Mesenchymal stem cell (in vitro differentiated cells and primary cell): ENCODE results near the gene MTRFR.

Experiments used
- DNase-seq: peaks from one replicate; pipeline ENCODE4 v3.0.0-alpha.2; 2013
- H2AFZ ChIP-seq: one replicate; pipeline ENCODE4 v1.6.1; 2013; ENCODE audit warnings: low read depth, mild to moderate bottlenecking, control low read depth, inconsistent platforms, low read length, moderate library complexity
- H2AK5ac ChIP-seq: 2 replicates; pipeline ENCODE4 v1.6.1; 2013; ENCODE audit warnings: low read length, moderate library complexity, mild to moderate bottlenecking, inconsistent platforms; ENCODE audit not compliant: severe bottlenecking
- H2BK120ac ChIP-seq: one replicate; pipeline ENCODE4 v1.6.1; 2013; ENCODE audit warnings: low read depth, mild to moderate bottlenecking, inconsistent platforms, low read length, moderate library complexity
- H2BK12ac ChIP-seq, 2 experiments: one replicate each; pipeline ENCODE4 v1.6.1; 2013; ENCODE audit warnings: inconsistent platforms in 2 of 2, low read length in 2 of 2, mild to moderate bottlenecking in 2 of 2, moderate library complexity in 2 of 2, control low read depth in 1 of 2
- H2BK15ac ChIP-seq: one replicate; pipeline ENCODE4 v1.6.1; 2013; ENCODE audit warnings: mild to moderate bottlenecking, low read depth, inconsistent platforms; ENCODE audit not compliant: poor library complexity, severe bottlenecking
- H2BK5ac ChIP-seq: 2 replicates; pipeline ENCODE4 v1.6.1; 2013; ENCODE audit warnings: low read depth, mild to moderate bottlenecking, low read length, control low read depth, inconsistent platforms; ENCODE audit not compliant: poor library complexity, severe bottlenecking
- H3K14ac ChIP-seq, 2 experiments: one replicate each; pipeline ENCODE4 v1.6.1; 2013; ENCODE audit warnings: inconsistent platforms in 2 of 2, low read length in 2 of 2, control low read depth in 1 of 2, mild to moderate bottlenecking in 1 of 2, moderate library complexity in 1 of 2
- H3K18ac ChIP-seq, 2 experiments: one replicate each; pipeline ENCODE4 v1.6.1; 2013; ENCODE audit warnings: inconsistent platforms in 2 of 2, low read length in 2 of 2, control low read depth in 1 of 2, low read depth in 1 of 2, mild to moderate bottlenecking in 1 of 2
- H3K23ac ChIP-seq, 2 experiments: one replicate each; pipeline ENCODE4 v1.6.1; 2013; ENCODE audit warnings: inconsistent platforms in 2 of 2, low read length in 2 of 2, mild to moderate bottlenecking in 2 of 2, moderate library complexity in 2 of 2, control low read depth in 1 of 2
- H3K27ac ChIP-seq: 2 replicates; pipeline ENCODE4 v1.5.1; 2013; ENCODE audit warnings: mild to moderate bottlenecking, moderate library complexity, low read length, control low read depth, inconsistent platforms; ENCODE audit not compliant: poor library complexity, severe bottlenecking
- H3K27me3 ChIP-seq, 2 experiments: 2 replicates each; pipeline versions ENCODE4 v1.6.1 to v1.7.0; 2013; ENCODE audit warnings: low read length in 2 of 2, mild to moderate bottlenecking in 2 of 2, moderate library complexity in 2 of 2, control low read depth in 1 of 2, inconsistent platforms in 1 of 2; ENCODE audit not compliant: control insufficient read depth in 1 of 2, insufficient read depth in 1 of 2
- H3K36me3 ChIP-seq, 2 experiments: 2 replicates each; pipeline versions ENCODE4 v1.6.1 to v1.7.0; 2013; ENCODE audit warnings: low read length in 2 of 2, control low read depth in 1 of 2, inconsistent platforms in 1 of 2, low read depth in 1 of 2, mild to moderate bottlenecking in 1 of 2; ENCODE audit not compliant: insufficient read depth in 2 of 2, control insufficient read depth in 1 of 2
- H3K4ac ChIP-seq, 2 experiments: one replicate each; pipeline ENCODE4 v1.6.1; 2013; ENCODE audit warnings: inconsistent platforms in 2 of 2, low read length in 2 of 2, mild to moderate bottlenecking in 2 of 2, moderate library complexity in 2 of 2, control low read depth in 1 of 2, low read depth in 1 of 2
- H3K4me1 ChIP-seq: 2 replicates; pipeline ENCODE4 v1.6.1; 2013; ENCODE audit warnings: low read depth, low read length, control low read depth; ENCODE audit not compliant: control insufficient read depth, insufficient read depth
- H3K4me2 ChIP-seq: 2 replicates; pipeline ENCODE4 v1.6.1; 2013; ENCODE audit warnings: low read length, mild to moderate bottlenecking, inconsistent platforms; ENCODE audit not compliant: poor library complexity, severe bottlenecking
- H3K4me3 ChIP-seq, 2 experiments: 2 replicates each; pipeline versions ENCODE4 v1.5.1 to v1.7.0; 2013; ENCODE audit warnings: low read length in 2 of 2, mild to moderate bottlenecking in 2 of 2, control low read depth in 1 of 2, low read depth in 1 of 2; ENCODE audit not compliant: insufficient read depth in 1 of 2
- H3K79me1 ChIP-seq: replicated peaks from 2 replicates; pipeline ENCODE4 v1.6.1; 2013; ENCODE audit warnings: mild to moderate bottlenecking, control low read depth, low read length, inconsistent platforms; ENCODE audit not compliant: poor library complexity, severe bottlenecking
- H3K9ac ChIP-seq: 2 replicates; pipeline ENCODE4 v1.7.0; 2013; ENCODE audit warnings: mild to moderate bottlenecking, low read length, moderate library complexity
- H3K9me3 ChIP-seq: 2 replicates; pipeline ENCODE4 v1.7.0; 2013; ENCODE audit warnings: mild to moderate bottlenecking, low read length; ENCODE audit not compliant: control insufficient read depth
- H4K8ac ChIP-seq: one replicate; pipeline ENCODE4 v1.6.1; 2013; ENCODE audit warnings: inconsistent platforms, mild to moderate bottlenecking, low read length, moderate library complexity
- H4K91ac ChIP-seq: one replicate; pipeline ENCODE4 v1.6.1; 2013; ENCODE audit warnings: mild to moderate bottlenecking, low read length, inconsistent platforms
- WGBS: methylation state at CpG from one replicate; pipeline ENCODE4 v1.1.7; 2013; ENCODE audit warnings: mixed read lengths; 5-methylcytosine and 5-hydroxymethylcytosine counted together

The MTRFR gene

DNA sequence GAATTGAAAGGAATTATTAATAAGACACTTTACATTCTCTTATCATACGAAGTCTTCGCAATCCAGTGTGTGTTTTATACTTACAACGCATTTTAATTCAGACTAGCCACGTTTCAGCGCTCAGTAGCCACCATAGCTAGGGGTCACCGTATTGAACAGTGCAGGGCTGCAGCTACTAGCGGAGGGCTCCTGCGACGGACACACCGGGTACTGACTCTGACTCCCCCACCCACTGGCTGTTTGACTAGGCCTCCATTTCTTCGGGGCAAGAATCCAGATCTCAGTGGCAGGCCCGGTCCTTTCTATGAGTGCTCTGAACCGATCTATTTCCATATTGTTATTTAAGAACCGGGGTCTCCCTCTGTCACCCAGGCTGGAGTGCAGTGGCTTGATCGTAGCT, 39.9 kb downstream of the MTRFR start:
- Histone ChIP-seq H3K14ac (no peak overlapping the region), H3K4me1 (peaks cover 17% of the 10 kb centered on the region), H3K4ac (peak overlapping the region in 1 of 2 experiments; percentile 58), H3K27ac (no peak overlapping the region), H2BK15ac (no peak overlapping the region), H2BK5ac (no peak overlapping the region), H3K9ac (no peak overlapping the region), H4K91ac (no peak overlapping the region), H3K36me3 (peaks cover 0 to 11% of the 10 kb centered on the region in 2 experiments), H3K27me3 (no peaks in the 10 kb centered on the region), H2BK120ac (no peak overlapping the region), H3K23ac (no peak overlapping the region), H4K8ac (peak overlapping the region; percentile 35), H2BK12ac (no peak overlapping the region), H2AFZ (no peak overlapping the region), H3K4me2 (no peak overlapping the region), H3K9me3 (no peaks in the 10 kb centered on the region), H3K79me1 (peaks cover 2% of the 10 kb centered on the region), H3K18ac (no peak overlapping the region), H2AK5ac (no peak overlapping the region), H3K4me3 (no peak overlapping the region)
- DNase-seq: no peak
- WGBS: 92% methylated on average over 15 of the region's 15 CpGs

DNA sequence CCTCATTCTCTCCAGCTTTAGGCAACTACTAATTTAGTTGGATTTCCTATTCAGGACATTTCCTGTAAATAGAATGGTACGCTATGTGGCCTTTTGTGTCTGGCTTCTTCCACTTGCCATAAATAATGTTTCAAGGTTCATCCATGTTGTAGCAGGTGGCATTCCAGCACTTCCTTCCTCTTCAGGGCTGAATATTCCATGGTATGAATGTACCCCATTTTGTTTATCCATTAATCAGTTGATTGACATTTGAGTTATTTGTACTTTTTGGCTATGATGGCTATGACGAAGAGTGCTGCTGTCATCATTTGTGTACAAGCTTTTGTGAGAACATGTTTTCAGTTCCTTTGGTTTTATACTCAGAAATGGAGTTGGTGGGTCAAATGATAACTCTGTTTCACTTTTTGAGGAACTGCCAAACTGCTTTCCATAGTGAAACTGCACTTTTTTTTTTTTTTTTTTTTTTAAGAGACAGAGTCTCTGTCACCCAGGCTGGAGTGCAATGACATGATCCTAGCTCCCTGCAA, 44.9 kb downstream of the MTRFR start:
- H4K8ac ChIP-seq: no peak overlapping the region
- H3K27me3 ChIP-seq: no peaks in the 10 kb centered on the region
- no peak overlapping the region for H2AFZ ChIP-seq
- H3K4ac ChIP-seq: no peak overlapping the region
- no peak overlapping the region for H3K9ac ChIP-seq
- no peaks in the 10 kb centered on the region for H3K9me3 ChIP-seq
- H3K27ac ChIP-seq: no peak overlapping the region
- no peak overlapping the region for H3K23ac ChIP-seq
- no peaks in the 10 kb centered on the region for H3K79me1 ChIP-seq
- no peaks in the 10 kb centered on the region for H3K4me1 ChIP-seq
- H3K4me3 ChIP-seq: no peak overlapping the region
- no peak overlapping the region for H2BK15ac ChIP-seq
- no peak overlapping the region for H2BK5ac ChIP-seq
- H2BK120ac ChIP-seq: no peak overlapping the region
- H3K36me3 ChIP-seq: no peaks in the 10 kb centered on the region
- no peak overlapping the region for H2AK5ac ChIP-seq
- no peak overlapping the region for H3K4me2 ChIP-seq
- no peak overlapping the region for H3K18ac ChIP-seq
- H3K14ac ChIP-seq: no peak overlapping the region
- no peak overlapping the region for H4K91ac ChIP-seq
- 68% methylated on average over 2 of the region's 2 CpGs for WGBS
- no peak for DNase-seq
- no peak overlapping the region for H2BK12ac ChIP-seq

DNA sequence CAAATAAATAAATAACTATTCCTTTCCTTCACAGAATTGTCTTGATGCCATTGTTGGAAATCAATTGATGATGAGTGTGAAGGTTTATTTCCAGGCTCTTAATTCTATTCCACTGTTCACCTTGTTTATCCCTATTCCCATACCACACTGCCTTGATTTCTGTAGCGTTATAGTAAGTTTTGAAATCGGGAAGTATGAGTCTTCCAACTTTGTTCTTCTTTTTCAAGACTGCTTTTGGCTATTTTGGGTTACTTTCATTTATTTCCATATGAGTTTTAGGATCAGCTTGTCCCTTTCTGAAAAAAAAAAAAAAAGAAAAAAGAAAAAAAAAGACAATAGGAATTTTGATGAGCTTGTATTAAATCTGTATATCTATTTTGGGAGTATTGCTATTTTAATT, 47.7 kb downstream of the MTRFR start:
- no peak overlapping the region for H3K4ac ChIP-seq
- no peak overlapping the region for H3K18ac ChIP-seq
- no peak overlapping the region for H2AK5ac ChIP-seq
- H3K36me3 ChIP-seq: no peaks in the 10 kb centered on the region
- no peak overlapping the region for H2BK5ac ChIP-seq
- H3K9ac ChIP-seq: no peak overlapping the region
- no peak overlapping the region for H2BK12ac ChIP-seq
- DNase-seq: no peak
- no peak overlapping the region for H2BK120ac ChIP-seq
- H3K23ac ChIP-seq: no peak overlapping the region
- H3K79me1 ChIP-seq: no peaks in the 10 kb centered on the region
- no peak overlapping the region for H3K4me3 ChIP-seq
- H3K27ac ChIP-seq: no peak overlapping the region
- no peak overlapping the region for H2BK15ac ChIP-seq
- no peaks in the 10 kb centered on the region for H3K27me3 ChIP-seq
- no peak overlapping the region for H3K4me2 ChIP-seq
- WGBS: no CpG with 5 or more reads among the region's 2 CpGs
- H4K8ac ChIP-seq: no peak overlapping the region
- H2AFZ ChIP-seq: no peak overlapping the region
- H4K91ac ChIP-seq: no peak overlapping the region
- H3K14ac ChIP-seq: no peak overlapping the region
- no peaks in the 10 kb centered on the region for H3K9me3 ChIP-seq
- H3K4me1 ChIP-seq: no peaks in the 10 kb centered on the region

DNA sequence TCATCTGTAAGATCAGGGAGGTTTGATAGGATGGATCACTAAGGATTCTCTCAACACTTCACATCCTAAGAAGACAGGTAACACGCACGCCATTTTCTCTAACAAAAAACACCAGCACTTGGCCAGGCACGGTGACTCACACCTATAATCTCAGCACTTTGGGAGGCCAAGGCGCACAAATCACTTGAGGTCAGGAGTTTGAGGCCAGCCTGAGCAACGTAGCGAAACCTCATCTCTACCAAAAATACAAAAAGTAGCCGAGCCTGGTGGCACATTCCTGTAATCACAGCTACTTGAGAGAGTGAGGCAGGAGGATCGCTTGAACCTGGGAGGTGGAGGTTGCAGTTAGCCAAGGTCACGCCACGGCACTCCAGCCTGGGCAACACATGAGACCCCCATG, 48.9 kb downstream of the MTRFR start:
- H4K91ac ChIP-seq: no peak overlapping the region

More for the DNA sequence above, 48.9 kb downstream of the MTRFR start:
- DNase-seq: no peak
- H2AK5ac ChIP-seq: no peak overlapping the region
- no peaks in the 10 kb centered on the region for H3K4me1 ChIP-seq
- no peak overlapping the region for H2BK120ac ChIP-seq
- H2AFZ ChIP-seq: no peak overlapping the region
- WGBS: 90% methylated on average over 4 of the region's 10 CpGs
- H3K9me3 ChIP-seq: no peaks in the 10 kb centered on the region
- H2BK5ac ChIP-seq: no peak overlapping the region
- peaks cover 2% of the 10 kb centered on the region for H3K79me1 ChIP-seq
- no peak overlapping the region for H3K4ac ChIP-seq
- no peak overlapping the region for H3K27ac ChIP-seq
- H3K9ac ChIP-seq: no peak overlapping the region
- no peak overlapping the region for H3K4me2 ChIP-seq
- no peak overlapping the region for H2BK12ac ChIP-seq
- H3K27me3 ChIP-seq: no peaks in the 10 kb centered on the region
- no peak overlapping the region for H3K4me3 ChIP-seq
- no peak overlapping the region for H3K23ac ChIP-seq
- no peak overlapping the region for H3K18ac ChIP-seq
- H3K36me3 ChIP-seq: no peaks in the 10 kb centered on the region
- H4K8ac ChIP-seq: no peak overlapping the region
- no peak overlapping the region for H2BK15ac ChIP-seq
- no peak overlapping the region for H3K14ac ChIP-seq
